WTC11 (cell line): ENCODE measurements around the gene DPY19L3.

Source experiments
- FOXJ3 ChIP-seq: sonication (generic); formaldehyde crosslinking; IDR thresholded peaks from 2 replicates; pipeline ENCODE4 v1.9.0; 2021; ENCODE audit warnings: missing genetic modification reagents, mild to moderate bottlenecking, borderline replicate concordance
- NR2C2 ChIP-seq: sonication (generic); formaldehyde crosslinking; IDR thresholded peaks from 2 replicates; pipeline ENCODE4 v1.8.0; 2022; ENCODE audit warnings: mild to moderate bottlenecking, missing genetic modification reagents
- ZBTB21 ChIP-seq: sonication (generic); formaldehyde crosslinking; IDR thresholded peaks from 2 replicates; pipeline ENCODE4 v1.8.1; 2023; ENCODE audit warnings: mild to moderate bottlenecking, missing genetic modification reagents, borderline replicate concordance
- TF ChIP-seq, protein P1 (sequence below): fragments of 200-600 bp; IDR thresholded peaks from 2 replicates; pipeline ENCODE4 v1.8.0; 2022; ENCODE audit warnings: antibody characterized with exemption
- TF ChIP-seq, protein P2 (sequence below): sonication (generic); formaldehyde crosslinking; IDR thresholded peaks from 2 replicates; pipeline ENCODE4 v1.8.0; 2022; ENCODE audit warnings: mild to moderate bottlenecking, missing genetic modification reagents
- TF ChIP-seq, protein P3 (sequence below): sonication (generic); formaldehyde crosslinking; IDR thresholded peaks from 2 replicates; pipeline ENCODE4 v1.8.1; 2022; ENCODE audit warnings: mild to moderate bottlenecking, moderate library complexity, missing genetic modification reagents
- TF ChIP-seq, protein P4 (sequence below): fragments of 250-450 bp; sonication (Bioruptor Pico); IDR thresholded peaks from 2 replicates; pipeline ENCODE4 v1.9.0; 2021; ENCODE audit warnings: mild to moderate bottlenecking, borderline replicate concordance

DNA sequence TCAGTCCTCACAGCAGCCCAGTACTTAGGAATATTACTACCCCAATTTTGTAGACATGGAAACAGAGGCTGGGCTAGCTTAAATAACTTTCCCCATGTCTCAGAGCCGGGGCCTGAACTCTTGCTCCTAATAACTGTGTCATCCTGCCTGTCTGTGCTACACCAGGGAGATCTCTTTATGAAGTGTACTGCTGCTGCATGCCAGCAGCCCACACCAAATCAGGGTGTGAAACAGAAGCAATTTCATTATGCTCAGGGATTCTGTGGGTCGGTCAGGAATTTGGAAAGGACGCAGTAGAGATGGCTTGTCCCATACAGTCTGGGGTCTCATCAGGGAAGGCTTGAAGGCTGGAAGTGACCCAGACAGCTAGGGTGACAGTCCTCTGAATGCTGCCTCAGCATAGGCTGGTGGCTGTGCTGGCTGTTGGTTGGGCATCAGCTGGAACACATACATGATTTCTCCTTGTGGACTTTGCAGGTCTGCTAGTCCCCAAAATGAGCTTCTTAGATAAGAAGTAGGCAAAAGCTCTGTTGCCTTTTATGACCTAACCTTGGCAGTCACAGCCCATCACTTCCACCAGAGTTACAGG, 37.5 kb upstream of the DPY19L3 start:
- TF ChIP-seq, protein P1, sequence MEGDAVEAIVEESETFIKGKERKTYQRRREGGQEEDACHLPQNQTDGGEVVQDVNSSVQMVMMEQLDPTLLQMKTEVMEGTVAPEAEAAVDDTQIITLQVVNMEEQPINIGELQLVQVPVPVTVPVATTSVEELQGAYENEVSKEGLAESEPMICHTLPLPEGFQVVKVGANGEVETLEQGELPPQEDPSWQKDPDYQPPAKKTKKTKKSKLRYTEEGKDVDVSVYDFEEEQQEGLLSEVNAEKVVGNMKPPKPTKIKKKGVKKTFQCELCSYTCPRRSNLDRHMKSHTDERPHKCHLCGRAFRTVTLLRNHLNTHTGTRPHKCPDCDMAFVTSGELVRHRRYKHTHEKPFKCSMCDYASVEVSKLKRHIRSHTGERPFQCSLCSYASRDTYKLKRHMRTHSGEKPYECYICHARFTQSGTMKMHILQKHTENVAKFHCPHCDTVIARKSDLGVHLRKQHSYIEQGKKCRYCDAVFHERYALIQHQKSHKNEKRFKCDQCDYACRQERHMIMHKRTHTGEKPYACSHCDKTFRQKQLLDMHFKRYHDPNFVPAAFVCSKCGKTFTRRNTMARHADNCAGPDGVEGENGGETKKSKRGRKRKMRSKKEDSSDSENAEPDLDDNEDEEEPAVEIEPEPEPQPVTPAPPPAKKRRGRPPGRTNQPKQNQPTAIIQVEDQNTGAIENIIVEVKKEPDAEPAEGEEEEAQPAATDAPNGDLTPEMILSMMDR: no peak
- TF ChIP-seq, protein P2, sequence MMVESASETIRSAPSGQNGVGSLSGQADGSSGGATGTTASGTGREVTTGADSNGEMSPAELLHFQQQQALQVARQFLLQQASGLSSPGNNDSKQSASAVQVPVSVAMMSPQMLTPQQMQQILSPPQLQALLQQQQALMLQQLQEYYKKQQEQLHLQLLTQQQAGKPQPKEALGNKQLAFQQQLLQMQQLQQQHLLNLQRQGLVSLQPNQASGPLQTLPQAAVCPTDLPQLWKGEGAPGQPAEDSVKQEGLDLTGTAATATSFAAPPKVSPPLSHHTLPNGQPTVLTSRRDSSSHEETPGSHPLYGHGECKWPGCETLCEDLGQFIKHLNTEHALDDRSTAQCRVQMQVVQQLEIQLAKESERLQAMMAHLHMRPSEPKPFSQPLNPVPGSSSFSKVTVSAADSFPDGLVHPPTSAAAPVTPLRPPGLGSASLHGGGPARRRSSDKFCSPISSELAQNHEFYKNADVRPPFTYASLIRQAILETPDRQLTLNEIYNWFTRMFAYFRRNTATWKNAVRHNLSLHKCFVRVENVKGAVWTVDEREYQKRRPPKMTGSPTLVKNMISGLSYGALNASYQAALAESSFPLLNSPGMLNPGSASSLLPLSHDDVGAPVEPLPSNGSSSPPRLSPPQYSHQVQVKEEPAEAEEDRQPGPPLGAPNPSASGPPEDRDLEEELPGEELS (CRISPR knock-in tag): no peak
- TF ChIP-seq, protein P3, sequence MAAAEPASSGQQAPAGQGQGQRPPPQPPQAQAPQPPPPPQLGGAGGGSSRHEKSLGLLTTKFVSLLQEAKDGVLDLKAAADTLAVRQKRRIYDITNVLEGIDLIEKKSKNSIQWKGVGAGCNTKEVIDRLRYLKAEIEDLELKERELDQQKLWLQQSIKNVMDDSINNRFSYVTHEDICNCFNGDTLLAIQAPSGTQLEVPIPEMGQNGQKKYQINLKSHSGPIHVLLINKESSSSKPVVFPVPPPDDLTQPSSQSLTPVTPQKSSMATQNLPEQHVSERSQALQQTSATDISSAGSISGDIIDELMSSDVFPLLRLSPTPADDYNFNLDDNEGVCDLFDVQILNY (CRISPR knock-in tag): no peak
- TF ChIP-seq, protein P4, sequence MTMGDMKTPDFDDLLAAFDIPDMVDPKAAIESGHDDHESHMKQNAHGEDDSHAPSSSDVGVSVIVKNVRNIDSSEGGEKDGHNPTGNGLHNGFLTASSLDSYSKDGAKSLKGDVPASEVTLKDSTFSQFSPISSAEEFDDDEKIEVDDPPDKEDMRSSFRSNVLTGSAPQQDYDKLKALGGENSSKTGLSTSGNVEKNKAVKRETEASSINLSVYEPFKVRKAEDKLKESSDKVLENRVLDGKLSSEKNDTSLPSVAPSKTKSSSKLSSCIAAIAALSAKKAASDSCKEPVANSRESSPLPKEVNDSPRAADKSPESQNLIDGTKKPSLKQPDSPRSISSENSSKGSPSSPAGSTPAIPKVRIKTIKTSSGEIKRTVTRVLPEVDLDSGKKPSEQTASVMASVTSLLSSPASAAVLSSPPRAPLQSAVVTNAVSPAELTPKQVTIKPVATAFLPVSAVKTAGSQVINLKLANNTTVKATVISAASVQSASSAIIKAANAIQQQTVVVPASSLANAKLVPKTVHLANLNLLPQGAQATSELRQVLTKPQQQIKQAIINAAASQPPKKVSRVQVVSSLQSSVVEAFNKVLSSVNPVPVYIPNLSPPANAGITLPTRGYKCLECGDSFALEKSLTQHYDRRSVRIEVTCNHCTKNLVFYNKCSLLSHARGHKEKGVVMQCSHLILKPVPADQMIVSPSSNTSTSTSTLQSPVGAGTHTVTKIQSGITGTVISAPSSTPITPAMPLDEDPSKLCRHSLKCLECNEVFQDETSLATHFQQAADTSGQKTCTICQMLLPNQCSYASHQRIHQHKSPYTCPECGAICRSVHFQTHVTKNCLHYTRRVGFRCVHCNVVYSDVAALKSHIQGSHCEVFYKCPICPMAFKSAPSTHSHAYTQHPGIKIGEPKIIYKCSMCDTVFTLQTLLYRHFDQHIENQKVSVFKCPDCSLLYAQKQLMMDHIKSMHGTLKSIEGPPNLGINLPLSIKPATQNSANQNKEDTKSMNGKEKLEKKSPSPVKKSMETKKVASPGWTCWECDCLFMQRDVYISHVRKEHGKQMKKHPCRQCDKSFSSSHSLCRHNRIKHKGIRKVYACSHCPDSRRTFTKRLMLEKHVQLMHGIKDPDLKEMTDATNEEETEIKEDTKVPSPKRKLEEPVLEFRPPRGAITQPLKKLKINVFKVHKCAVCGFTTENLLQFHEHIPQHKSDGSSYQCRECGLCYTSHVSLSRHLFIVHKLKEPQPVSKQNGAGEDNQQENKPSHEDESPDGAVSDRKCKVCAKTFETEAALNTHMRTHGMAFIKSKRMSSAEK: no peak
- TF ChIP-seq FOXJ3 (CRISPR knock-in tag) (no peak), NR2C2 (no peak), ZBTB21 (CRISPR knock-in tag) (no peak)
